Progenitor cell of endocrine pancreas (in vitro differentiated cells): ENCODE results near the gene TMEM88. TPM values are rescaled to one million over a fixed set of nuclear protein-coding genes. Genes with fewer than 3 reads are reported as not detected.

ENCODE experiments used
- DNase-seq: peaks from one replicate; pipeline ENCODE4 v3.0.0; 2021; ENCODE audit warnings: low spot score; ENCODE audit not compliant: unreplicated experiment
- H3K27ac Mint-ChIP-seq: 2 replicates; pipeline ENCODE4 v1.8.0; 2021; ENCODE audit warnings: mild to moderate bottlenecking, moderate library complexity, mixed read lengths
- H3K27me3 Mint-ChIP-seq: 2 replicates; pipeline ENCODE4 v1.8.0; 2021; ENCODE audit warnings: mixed read lengths
- H3K36me3 Mint-ChIP-seq: 2 replicates; pipeline ENCODE4 v1.8.0; 2022; ENCODE audit warnings: mixed read lengths; ENCODE audit not compliant: insufficient read depth
- H3K4me1 Mint-ChIP-seq: 2 replicates; pipeline ENCODE4 v1.8.0; 2021; ENCODE audit warnings: low read depth, mixed read lengths
- H3K4me3 Mint-ChIP-seq: 2 replicates; pipeline ENCODE4 v1.8.0; 2021; ENCODE audit warnings: low read depth, mild to moderate bottlenecking, moderate library complexity, mixed read lengths
- H3K9me3 Mint-ChIP-seq: 2 replicates; pipeline ENCODE4 v1.8.0; 2021; ENCODE audit warnings: low read depth, mixed read lengths
- CTCF ChIP-seq: fragments of 200-600 bp; sonication (generic); IDR thresholded peaks from one replicate; pipeline ENCODE4 v1.5.0; 2021; ENCODE audit warnings: antibody characterized with exemption, mild to moderate bottlenecking; ENCODE audit not compliant: unreplicated experiment
- total RNA-seq: library from RNA; stranded (reverse); gene quantifications from 2 replicates; pipeline ENCODE4 v1.2.1, GENCODE V29; 2021

Gene TMEM88
- total RNA-seq, 1 donor from 2014 or later = 15.8 TPM

GRCh38 chr17:7833795-7834541 lies 20.9 kb upstream of the TMEM88 start, which contains the start of gene KDM6B:
Gene KDM6B, plus strand, starts transcription at chr17:7834217. Its CDS starts 11,338 bp downstream, at chr17:7845555.
- no peak for TF ChIP-seq CTCF
- Mint-ChIP-seq H3K4me3 (peak within 1 kb of the TSS; percentile 90), H3K9me3 (no peaks in the 10 kb centered on the region), H3K4me1 (peaks cover 29% of the 10 kb centered on the region), H3K36me3 (no peaks in the 10 kb centered on the region), H3K27me3 (peaks cover 33% of the 10 kb centered on the region), H3K27ac (peak within 1 kb of the TSS; percentile 99)
- peak; percentile 76 for DNase-seq

- Mint-ChIP-seq H3K27ac (peak overlapping the region; percentile 99), H3K9me3 (no peaks in the 10 kb centered on the region), H3K4me1 (peaks cover 35% of the 10 kb centered on the region), H3K4me3 (peak overlapping the region; percentile 90), H3K36me3 (peaks cover 2% of the 10 kb centered on the region), H3K27me3 (peaks cover 28% of the 10 kb centered on the region)
- no peak for DNase-seq
- no peak for TF ChIP-seq CTCF
Measured at GRCh38 chr17:7834542-7834956, 20.3 kb upstream of the TMEM88 start.

- peak overlapping the region; percentile 90 for H3K4me3 Mint-ChIP-seq
Measured at GRCh38 chr17:7834957-7835813, 19.7 kb upstream of the TMEM88 start.

GRCh38 chr17:7835814-7836595 lies 18.9 kb upstream of the TMEM88 start:
- no peak for DNase-seq
- no peak for TF ChIP-seq CTCF
- H3K36me3 Mint-ChIP-seq = peaks cover 9% of the 10 kb centered on the region
- no peaks in the 10 kb centered on the region for H3K9me3 Mint-ChIP-seq
- H3K4me3 Mint-ChIP-seq = peak overlapping the region; percentile 85
- H3K4me1 Mint-ChIP-seq = peaks cover 47% of the 10 kb centered on the region
- peak overlapping the region; percentile 96 for H3K27ac Mint-ChIP-seq
- peaks cover 17% of the 10 kb centered on the region for H3K27me3 Mint-ChIP-seq

More at GRCh38 chr17:7834957-7835813, 19.7 kb upstream of the TMEM88 start:
- DNase-seq = peak; percentile 93
- no peaks in the 10 kb centered on the region for H3K9me3 Mint-ChIP-seq
- TF ChIP-seq CTCF = peak; percentile 75
- peaks cover 25% of the 10 kb centered on the region for H3K27me3 Mint-ChIP-seq
- H3K4me1 Mint-ChIP-seq = peaks cover 40% of the 10 kb centered on the region
- peaks cover 4% of the 10 kb centered on the region for H3K36me3 Mint-ChIP-seq
- peak overlapping the region; percentile 99 for H3K27ac Mint-ChIP-seq
